Measurements from ENCODE around the gene ZSWIM4.
"Not testable (repeated sequence)": the region's sequence is repeated elsewhere in the genome, so short reads cannot be mapped to it uniquely, and the experiment has no call there.

Gene ZSWIM4

GRCh38 chr19:13852171-13852707, 57.0 kb downstream of the ZSWIM4 start:
- DNase-seq: not testable (repeated sequence)

DNA sequence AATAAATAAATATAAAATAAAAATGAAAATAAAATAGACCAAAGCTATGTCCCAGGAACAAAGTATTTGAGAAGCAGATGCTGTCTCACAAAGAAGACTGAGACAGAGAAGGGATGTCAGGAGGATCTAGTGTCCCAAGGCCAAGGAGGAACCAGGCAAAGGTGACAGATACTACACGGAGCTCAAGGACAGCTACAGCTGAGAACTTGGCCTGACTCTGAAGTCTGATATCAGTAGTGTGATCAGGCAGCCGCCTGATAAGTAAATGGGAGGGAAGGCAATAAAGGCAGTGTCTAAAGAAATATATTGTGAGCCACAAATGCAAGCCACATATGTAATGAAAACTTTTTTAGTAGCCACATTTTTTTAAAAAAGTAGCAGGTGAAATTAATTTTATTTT, 61.3 kb downstream of the ZSWIM4 start:
- DNase-seq: no peak

DNA sequence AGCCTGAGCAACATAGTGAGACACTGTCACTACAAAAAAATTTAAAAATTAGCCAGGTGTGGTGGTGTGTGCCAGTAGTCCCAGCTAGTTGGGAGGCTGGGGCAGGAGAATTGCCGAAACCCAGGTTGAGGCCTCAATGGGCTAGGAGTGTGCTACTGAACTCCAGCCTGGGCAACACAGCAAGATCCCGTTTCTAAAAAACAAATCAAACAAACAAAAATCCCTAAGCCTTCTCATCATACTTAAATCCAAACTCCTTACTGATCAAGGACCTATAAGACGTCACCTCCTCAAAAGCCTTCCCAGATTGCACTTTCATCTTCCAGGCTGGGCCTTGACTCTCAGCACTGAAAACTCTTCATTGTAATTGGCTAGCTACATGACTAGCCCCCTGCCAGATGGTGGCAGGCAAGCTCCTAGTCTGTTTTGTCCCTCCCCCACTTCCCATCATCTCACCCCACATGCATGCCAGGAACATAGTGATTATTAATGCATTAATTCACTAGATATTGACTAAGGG, 64.2 kb downstream of the ZSWIM4 start:
- no peak for DNase-seq

DNA sequence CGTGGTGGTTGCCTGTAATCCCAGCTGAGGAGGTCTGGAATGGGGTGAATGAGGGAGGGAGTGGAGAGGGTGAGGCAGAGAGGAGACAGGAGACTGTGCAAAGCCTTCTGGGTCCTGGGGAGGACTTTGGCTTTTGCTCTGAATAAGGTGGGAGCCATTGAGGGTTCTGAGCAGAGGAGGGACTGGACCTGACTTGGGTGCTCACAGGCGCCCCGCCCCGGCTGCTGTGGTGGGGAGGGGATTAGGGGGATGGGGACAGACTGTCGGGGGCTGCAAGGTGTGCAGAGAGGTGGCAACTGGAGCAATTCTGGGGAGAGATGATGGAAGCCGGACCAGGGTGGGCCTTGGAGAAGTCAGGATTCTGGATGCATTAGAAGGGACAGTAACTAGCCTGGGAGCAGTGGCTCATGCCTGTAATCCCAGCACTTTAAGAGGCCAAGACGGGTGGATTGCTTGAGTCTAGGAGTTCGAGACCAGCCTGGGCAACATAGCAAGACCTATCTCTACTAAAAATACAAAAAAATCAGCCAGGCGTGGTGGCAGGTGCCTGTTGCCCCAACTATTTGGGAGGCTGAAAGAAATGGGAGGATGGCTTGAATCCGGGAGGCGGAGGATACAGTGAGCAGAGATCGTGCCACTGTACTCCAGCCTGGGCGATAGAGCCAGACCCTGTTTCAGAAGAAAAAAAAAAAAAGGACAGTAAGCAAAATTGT, 65.6 kb downstream of the ZSWIM4 start:
- DNase-seq: no peak

DNA sequence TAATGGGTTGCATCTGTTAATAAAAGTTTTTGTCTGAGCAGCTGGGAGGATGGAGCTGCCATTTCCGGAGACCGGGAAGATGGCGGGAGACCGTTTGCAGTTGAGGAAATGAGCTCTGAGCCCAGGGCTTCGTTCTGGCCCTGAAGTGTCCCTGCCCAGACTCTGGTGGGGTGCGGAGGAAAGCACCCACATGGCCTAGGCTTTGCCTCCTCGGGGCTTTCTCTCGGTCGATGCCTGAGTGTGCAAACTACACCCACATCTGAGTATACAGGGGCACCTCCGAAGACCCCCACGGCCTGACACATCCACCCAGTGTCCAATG, 66.1 kb downstream of the ZSWIM4 start:
- DNase-seq: no peak

DNA sequence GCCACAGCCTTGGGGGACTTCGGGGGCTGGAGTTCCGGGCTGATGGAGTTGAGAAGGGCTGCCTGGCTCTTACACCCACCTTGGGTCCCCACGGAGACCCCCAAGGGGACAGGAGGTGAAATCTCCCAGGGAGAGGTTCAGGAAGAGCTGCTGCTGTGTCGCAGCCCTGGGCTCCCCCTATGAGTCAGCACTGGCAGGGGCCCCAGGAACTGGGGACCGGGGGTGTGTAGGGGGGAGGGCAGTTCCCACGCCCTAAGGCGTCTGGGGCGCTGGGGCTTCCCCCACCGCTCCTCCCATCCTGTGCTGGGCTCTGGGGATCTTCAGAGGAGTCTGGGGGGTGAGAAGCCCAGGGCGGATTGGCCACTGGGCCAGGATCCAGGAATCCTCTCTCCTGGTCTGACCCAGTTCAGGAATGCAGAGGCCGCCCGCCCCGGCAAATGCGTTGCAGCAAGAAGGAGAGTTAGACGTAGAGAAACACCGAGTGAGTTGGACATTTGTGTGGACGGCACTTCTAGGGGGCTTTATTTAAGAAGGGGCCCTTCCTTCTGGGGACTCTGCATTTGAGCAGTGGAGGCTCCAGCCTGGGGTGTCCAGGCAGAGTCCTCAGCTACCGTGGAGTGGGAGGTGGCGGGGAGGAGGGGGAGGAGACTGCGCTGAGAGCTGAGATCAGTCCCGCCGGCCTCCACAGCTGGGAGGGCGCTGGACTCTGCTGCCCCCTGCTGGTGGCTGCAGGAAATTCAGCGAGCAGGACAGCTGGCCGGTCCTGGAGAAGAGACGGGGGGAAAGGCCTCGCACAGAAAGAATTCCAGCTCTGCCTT, 66.7 kb downstream of the ZSWIM4 start:
- DNase-seq: peak; percentile 97

DNA sequence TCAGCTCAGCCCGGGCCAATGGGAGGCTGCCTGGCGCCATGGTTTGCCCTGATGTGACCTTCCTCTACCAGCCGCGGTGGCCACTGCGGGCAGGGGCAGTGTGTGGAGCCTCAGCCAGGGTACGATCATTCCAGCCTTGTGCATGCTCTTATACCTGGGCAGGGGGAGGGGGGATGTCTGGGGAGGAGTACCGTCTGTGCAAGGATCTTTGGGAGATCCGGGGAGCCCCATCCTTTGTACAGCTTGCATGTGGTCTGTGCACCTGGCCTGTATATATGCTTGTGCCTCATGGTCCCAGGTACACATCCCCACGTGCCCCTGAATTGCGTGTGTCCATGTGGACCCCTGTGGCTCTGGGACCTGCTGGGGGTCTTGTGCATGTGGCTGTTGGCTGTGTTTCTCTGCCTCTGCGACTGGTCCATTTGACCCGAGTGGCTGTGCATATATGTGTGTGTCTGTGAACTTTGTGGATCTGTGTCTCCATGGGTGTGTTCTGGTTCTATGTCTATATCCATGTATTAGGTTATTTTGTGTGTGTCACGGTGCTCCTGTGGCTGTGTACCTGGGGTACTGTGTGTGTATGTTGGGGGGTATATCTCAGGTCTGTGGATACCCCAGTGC, 68.9 kb downstream of the ZSWIM4 start:
- DNase-seq: no peak

DNA sequence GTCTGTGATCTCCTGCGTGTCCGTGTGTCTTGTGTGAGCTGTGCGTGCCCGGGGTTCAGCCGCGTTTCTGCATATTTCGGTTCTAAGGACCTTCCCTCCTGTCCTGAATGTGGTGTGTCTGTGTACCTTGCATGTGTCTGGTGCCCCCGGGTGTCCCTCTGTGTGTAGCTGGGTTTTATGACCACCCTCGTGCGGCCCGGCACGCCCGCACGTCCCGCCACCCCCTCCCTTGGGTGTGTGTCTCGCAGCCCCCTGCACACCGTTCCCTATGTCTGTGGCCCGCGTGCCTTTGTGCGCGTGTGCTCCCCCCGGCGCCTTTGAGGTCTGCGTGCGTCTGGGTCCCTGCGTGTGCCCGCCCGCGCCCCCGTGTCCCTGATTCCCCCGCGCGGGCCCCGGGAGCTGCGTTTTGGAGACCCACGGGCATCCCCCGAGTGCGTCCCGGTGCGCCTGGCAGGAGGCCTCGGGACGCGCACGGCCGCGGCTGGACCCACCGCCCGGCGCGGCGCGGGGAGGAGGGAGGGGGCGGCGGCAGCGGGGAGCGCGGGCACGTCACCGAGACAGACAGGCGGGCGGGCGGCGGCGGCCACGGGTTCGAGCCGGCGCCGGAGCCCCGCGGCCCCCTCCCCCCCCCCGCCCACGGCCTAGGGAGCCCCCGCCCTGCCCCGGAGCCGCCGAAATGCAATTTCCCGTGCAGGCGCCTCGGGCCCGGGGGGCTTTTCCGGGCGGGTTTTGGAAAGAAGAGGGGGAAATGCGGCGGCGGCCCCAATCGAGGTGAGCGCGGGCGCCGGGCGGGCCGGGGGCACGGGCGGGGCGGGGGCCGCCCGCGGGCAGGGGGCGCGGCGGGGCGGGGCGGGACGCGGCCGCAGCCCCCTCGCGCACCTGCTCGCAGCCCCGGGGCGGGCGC, 69.7 kb downstream of the ZSWIM4 start:
- no peak for DNase-seq

- DNase-seq: peak; percentile 67
Measured at GRCh38 chr19:13865571-13866462, 70.6 kb downstream of the ZSWIM4 start.

- no peak for DNase-seq
Measured at GRCh38 chr19:13866463-13867046, 71.3 kb downstream of the ZSWIM4 start.

- DNase-seq: no peak
Measured at GRCh38 chr19:13868663-13869062, 73.4 kb downstream of the ZSWIM4 start.

DNA sequence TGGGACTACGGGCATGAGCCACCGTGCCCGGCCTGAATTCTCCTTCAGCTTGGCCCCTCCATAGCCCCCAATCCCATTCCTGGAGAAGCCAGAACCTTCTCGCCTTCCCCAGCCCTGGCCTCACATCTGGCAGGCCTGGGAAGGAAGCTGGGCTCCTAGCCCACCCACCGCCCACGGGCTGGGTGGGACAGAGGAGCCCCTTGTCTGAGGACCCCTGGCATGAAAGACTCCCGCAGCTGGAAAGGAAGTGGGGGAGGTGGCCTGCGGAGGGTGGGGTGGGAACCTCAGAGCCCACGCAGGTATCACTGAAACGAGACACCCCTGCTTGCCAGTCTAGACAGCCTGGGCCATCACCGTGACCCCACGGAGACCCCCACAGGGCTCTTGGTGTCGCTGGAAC, 74.0 kb downstream of the ZSWIM4 start:
- DNase-seq: no peak

DNA sequence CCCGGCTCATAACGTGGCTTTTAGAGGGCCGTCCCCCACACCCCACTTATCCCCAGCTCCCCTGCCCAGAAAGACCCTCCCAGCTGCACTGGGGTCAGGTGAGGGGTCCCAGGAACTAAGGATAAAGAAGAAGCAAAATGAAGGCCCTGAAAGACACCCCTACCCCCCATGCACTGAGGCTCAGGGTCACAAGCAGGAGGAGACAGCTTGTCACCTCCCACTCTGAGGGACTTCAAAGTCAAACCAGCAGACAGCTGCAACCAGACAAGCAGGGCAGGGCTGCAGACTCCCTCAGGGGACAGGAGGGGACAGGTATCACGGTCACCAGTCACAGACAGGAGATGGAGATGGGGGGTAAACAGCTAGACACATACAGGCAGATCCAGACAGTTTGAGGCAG, 75.6 kb downstream of the ZSWIM4 start:
- DNase-seq: no peak

- DNase-seq: no peak
Measured at GRCh38 chr19:13872339-13872694, 77.1 kb downstream of the ZSWIM4 start.

- peak; percentile 72 for DNase-seq
Measured at GRCh38 chr19:13872695-13873389, 77.6 kb downstream of the ZSWIM4 start.

- DNase-seq: no peak
Measured at GRCh38 chr19:13873834-13874515, 78.7 kb downstream of the ZSWIM4 start.

GRCh38 chr19:13875824-13876223, 80.6 kb downstream of the ZSWIM4 start:
- no peak for DNase-seq

DNA sequence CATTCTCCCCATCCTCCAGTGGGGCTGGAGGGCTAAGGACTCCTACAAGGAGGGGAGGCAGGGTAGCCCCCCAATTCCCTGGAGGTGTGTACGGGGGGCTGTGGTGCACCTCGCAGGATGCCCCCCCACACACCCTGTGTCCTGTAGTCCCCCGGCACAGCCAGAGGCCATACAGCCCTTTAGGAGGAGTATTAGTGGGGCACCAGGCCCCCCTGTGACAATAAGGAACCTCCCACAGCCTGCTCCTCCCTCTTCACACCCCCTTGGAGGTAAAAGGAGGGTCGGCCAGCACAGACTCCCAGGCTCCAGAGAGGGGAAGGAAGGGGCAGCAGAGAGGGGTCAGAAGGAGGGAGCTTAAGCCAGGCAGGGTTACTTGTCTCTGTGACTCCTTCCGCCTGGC, 81.6 kb downstream of the ZSWIM4 start, which contains the start of gene NANOS3:
NANOS3 (plus strand) TSS at position 301 of the 400 bp plus-strand sequence. CDS start 115 bp downstream, outside the sequence.
- no peak for DNase-seq

DNA sequence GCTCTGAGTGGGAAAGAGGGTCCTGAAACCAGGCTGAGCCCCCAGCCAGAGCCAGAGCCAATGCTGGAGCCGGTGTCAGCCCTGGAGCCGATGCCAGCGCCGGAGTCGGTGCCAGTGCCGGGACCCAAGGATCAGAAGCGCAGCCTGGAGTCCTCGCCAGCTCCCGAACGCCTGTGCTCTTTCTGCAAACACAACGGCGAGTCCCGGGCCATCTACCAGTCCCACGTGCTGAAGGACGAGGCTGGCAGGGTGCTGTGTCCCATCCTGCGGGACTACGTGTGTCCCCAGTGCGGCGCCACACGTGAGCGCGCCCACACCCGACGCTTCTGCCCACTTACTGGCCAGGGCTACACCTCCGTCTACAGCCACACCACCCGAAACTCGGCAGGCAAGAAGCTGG, 82.1 kb downstream of the ZSWIM4 start:
- no peak for DNase-seq

Data from activated effector memory CD4-positive, alpha-beta T cell treated with anti-CD3 and anti-CD28 coated beads, Interleukin-2, amount 50 U/mL, for 16 hours (primary cell).